Transverse colon (tissue), 4 donors: Measurements from ENCODE around the gene KPNA6. TPM values are rescaled to one million over a fixed set of nuclear protein-coding genes. Genes with fewer than 3 reads are reported as not detected.
A peak's percentile ranks its signal among the peaks of the same experiment; 100 is the strongest.
"Not testable (repeated sequence)": the region's sequence is repeated elsewhere in the genome, so short reads cannot be mapped to it uniquely, and the experiment has no call there.

Experiments used
- DNase-seq: peaks from one replicate; pipeline ENCODE4 v3.0.0-alpha.2; 2019
- H3K27ac ChIP-seq, 4 donors: fragments of 200-600 bp; sonication (generic); 2 replicates each; pipeline ENCODE4 v1.5.1; 2016 to 2018; ENCODE audit warnings: inconsistent platforms in 4 of 4
- H3K27me3 ChIP-seq: fragments of 200-600 bp; sonication (generic); 2 replicates; pipeline ENCODE4 v1.5.1; 2017; ENCODE audit warnings: inconsistent platforms
- H3K36me3 ChIP-seq, 4 donors: fragments of 200-600 bp; sonication (generic); 2 replicates each; pipeline ENCODE4 v1.5.1; 2017 to 2019; ENCODE audit warnings: inconsistent platforms in 4 of 4
- H3K4me1 ChIP-seq, 4 donors: fragments of 200-600 bp; sonication (generic); 2 replicates each; pipeline ENCODE4 v1.5.1; 2017 to 2020; ENCODE audit warnings: inconsistent platforms in 4 of 4
- H3K4me3 ChIP-seq, 4 donors: fragments of 200-600 bp; sonication (generic); 1 replicate in 1 of 4; 2 replicates in 3 of 4; pipeline versions ENCODE4 v1.5.1 to v1.6.1; 2017 to 2019; ENCODE audit warnings: inconsistent platforms in 4 of 4
- H3K9me3 ChIP-seq, 2 donors: fragments of 200-600 bp; sonication (generic); 2 replicates each; pipeline ENCODE4 v1.5.1; 2017 to 2019; ENCODE audit warnings: inconsistent platforms in 2 of 2
- CTCF ChIP-seq, 5 experiments: fragments of 200-600 bp in 3 of 5; fragments of 450-650 bp in 2 of 5; sonication (generic) in 3 of 5; IDR thresholded peaks; 1 replicate in 2 of 5; 2 replicates in 3 of 5; pipeline ENCODE4 v1.5.1; 2016 to 2017; ENCODE audit warnings: antibody characterized with exemption in 5 of 5, inconsistent platforms in 3 of 5, mild to moderate bottlenecking in 2 of 5, moderate library complexity in 1 of 5
- EP300 ChIP-seq: sonication (generic); formaldehyde crosslinking; IDR thresholded peaks from one replicate; pipeline ENCODE4 v1.6.1; 2017; ENCODE audit warnings: antibody characterized with exemption, low read depth
- POLR2A ChIP-seq: fragments of 450-650 bp; IDR thresholded peaks from one replicate; pipeline ENCODE4 v1.6.1; 2016; ENCODE audit warnings: antibody characterized with exemption, mild to moderate bottlenecking, moderate library complexity
- POLR2AphosphoS5 ChIP-seq, 3 donors: sonication (generic); formaldehyde crosslinking; IDR thresholded peaks; one replicate each; pipeline ENCODE4 v1.6.1; 2016; ENCODE audit warnings: antibody characterized with exemption in 3 of 3
- WGBS, 2 donors: methylation state at CpG; one replicate each; pipeline ENCODE4 v1.1.5; 2018; ENCODE audit warnings: low coverage in 1 of 2; 5-methylcytosine and 5-hydroxymethylcytosine counted together
- in situ Hi-C, 4 donors: fragments of 200-750 bp; cut with MboI; loops; one replicate each; pipeline versions ENCODE4 v1.15.0 to v1.15.1; 2017; ENCODE audit warnings: low sequenced_read_pairs in 3 of 4, low pct_ligation_motif_present in 1 of 4, low pct_unique_long_range_greater_than_20kb in 1 of 4
- intact Hi-C: fragments of 100-400 bp; cut with DNase I; formaldehyde crosslinking; loops from one replicate; pipeline ENCODE4 v1.15.1; 2023; ENCODE audit warnings: low total_unique reads
- total RNA-seq, 4 donors: library from RNA; depleted of rRNA; stranded (reverse); fragments of >200 nt; gene quantifications; one replicate each; pipeline ENCODE4 v1.1.0, GENCODE V29; 2016

The KPNA6 gene
- total RNA-seq, 4 donors from 2014 or later, result 20.5 to 30.5 (median 25.4) TPM

GRCh38 chr1:32126770-32127169 is 18.9 kb downstream of the KPNA6 start:
- Histone ChIP-seq H3K9me3 (no peaks in the 10 kb centered on the region), H3K27me3 (no peaks in the 10 kb centered on the region), H3K27ac (no peak overlapping the region), H3K4me1 (peaks cover 0 to 26% (median 4%) of the 10 kb centered on the region in 4 donors), H3K36me3 (peaks cover 0 to 8% (median 0%) of the 10 kb centered on the region in 4 donors), H3K4me3 (no peak overlapping the region)
- in situ Hi-C loops, result no loop called here
- no peak for DNase-seq
- TF ChIP-seq CTCF (IDR thresholded peaks at IDR 0.05) (no peak), POLR2AphosphoS5 (IDR thresholded peaks at IDR 0.05) (no peak), POLR2A (no peak), EP300 (no peak)
- intact Hi-C loops, result no loop called here
- 84 to 93% methylated on average over 3 of the region's 3 CpGs for WGBS, 2 donors

DNA sequence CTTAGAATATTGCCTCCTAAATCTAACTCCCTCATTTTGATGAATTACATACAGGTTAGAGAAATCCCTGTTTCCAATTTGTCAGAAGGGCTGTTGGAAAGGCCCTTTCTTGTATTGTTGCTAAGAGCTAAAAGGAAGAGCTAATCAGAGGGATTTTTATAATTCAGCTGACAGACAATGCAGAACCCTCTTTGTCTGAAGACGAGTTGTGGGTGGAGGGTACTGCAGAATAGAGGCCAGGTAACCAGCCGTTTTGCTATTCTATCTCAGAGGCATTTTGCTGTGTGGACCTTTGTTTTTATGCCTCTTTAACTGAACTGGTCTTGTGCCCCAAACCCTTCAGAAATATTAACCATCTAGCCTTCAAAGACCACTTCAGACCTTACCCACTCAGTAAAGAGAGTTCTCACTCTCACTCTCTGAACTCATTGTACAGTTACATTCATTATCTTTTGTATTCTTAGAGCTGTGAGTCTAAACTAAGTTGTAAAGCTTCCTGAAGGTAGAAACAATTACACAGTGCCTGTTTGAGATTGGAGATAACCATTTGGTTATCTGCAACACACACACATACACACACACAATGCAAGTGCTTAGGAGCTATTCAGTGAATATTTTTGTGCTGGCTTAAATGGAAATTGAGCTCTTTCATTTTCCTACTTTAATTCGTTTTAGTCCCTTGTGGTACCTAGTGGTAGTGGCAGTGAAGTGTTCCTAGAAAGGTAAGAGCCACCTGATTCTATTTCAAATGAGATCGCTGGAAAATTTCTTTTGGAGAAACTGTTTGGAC is 19.7 kb downstream of the KPNA6 start:
- in situ Hi-C loops, result no loop called here
- H3K27ac ChIP-seq, result no peak overlapping the region
- no peaks in the 10 kb centered on the region for H3K9me3 ChIP-seq
- peaks cover 0 to 17% (median under 1%) of the 10 kb centered on the region in 4 donors for H3K4me1 ChIP-seq
- no peak for DNase-seq
- TF ChIP-seq POLR2A (no peak), CTCF (IDR thresholded peaks at IDR 0.05) (no peak)
- peaks cover 0 to 8% (median 0%) of the 10 kb centered on the region in 4 donors for H3K36me3 ChIP-seq
- no peaks in the 10 kb centered on the region for H3K27me3 ChIP-seq
- intact Hi-C loops, result no loop called here
- 71 to 83% methylated on average over 3 to 4 of the region's 4 CpGs for WGBS, 2 donors
- H3K4me3 ChIP-seq, result no peak overlapping the region

GRCh38 chr1:32128479-32128878 is 20.6 kb downstream of the KPNA6 start:
- no peak overlapping the region for H3K4me3 ChIP-seq
- intact Hi-C loops (no loop called here), in situ Hi-C loops (no loop called here)
- no peak overlapping the region for H3K27ac ChIP-seq
- no peak for DNase-seq
- TF ChIP-seq CTCF (IDR thresholded peaks at IDR 0.05), result no peak
- TF ChIP-seq POLR2A, result no peak
- no peak for TF ChIP-seq POLR2AphosphoS5 (IDR thresholded peaks at IDR 0.05)
- TF ChIP-seq EP300, result no peak
- H3K9me3 ChIP-seq, result no peaks in the 10 kb centered on the region
- H3K36me3 ChIP-seq, result peaks cover 0 to 8% (median 0%) of the 10 kb centered on the region in 4 donors
- H3K27me3 ChIP-seq, result no peaks in the 10 kb centered on the region
- 66 to 67% methylated on average over 1 of the region's 1 CpG for WGBS, 2 donors
- H3K4me1 ChIP-seq, result peaks cover 0 to 11% (median 0%) of the 10 kb centered on the region in 4 donors

GRCh38 chr1:32128964-32129363 is 21.1 kb downstream of the KPNA6 start:
- no peak for TF ChIP-seq CTCF (IDR thresholded peaks at IDR 0.05)
- TF ChIP-seq EP300, result no peak
- TF ChIP-seq POLR2A, result no peak
- TF ChIP-seq POLR2AphosphoS5 (IDR thresholded peaks at IDR 0.05), result no peak
- Histone ChIP-seq H3K27me3 (no peaks in the 10 kb centered on the region), H3K27ac (no peak overlapping the region), H3K36me3 (peaks cover 0 to 8% (median 0%) of the 10 kb centered on the region in 4 donors), H3K4me1 (peaks cover 0 to 16% (median 0%) of the 10 kb centered on the region in 4 donors), H3K9me3 (no peaks in the 10 kb centered on the region), H3K4me3 (no peak overlapping the region)
- WGBS, 2 donors, result 92% methylated on average over 1 of the region's 1 CpG; no CpG with 5 or more reads in 1 of the 2 donors
- no peak for DNase-seq
- in situ Hi-C loops, result no loop called here
- intact Hi-C loops, result no loop called here

DNA sequence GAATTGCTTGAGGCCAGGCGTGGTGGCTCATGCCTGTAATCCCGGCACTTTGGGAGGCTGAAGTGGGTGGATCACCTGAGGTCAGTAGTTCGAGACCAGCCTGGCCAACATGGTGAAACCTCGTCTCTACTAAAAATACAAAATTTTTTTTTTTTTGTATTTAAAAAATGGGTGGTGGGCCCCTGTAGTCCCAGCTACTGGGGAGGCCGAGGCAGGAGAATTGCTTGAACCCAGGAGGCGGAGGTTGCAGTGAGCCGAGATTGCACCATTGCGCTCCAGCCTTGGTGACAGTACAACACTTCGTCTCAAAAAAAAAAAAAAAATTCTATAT is 26.1 kb downstream of the KPNA6 start:
- intact Hi-C loops, H3K4me3 ChIP-seq, H3K9me3 ChIP-seq, in situ Hi-C loops, H3K36me3 ChIP-seq, H3K27me3 ChIP-seq, DNase-seq: not testable (repeated sequence)
- WGBS, 2 donors, result 92 to 97% methylated on average over 9 of the region's 9 CpGs
- Histone ChIP-seq H3K27ac (peak overlapping the region in 1 of 4 donors; percentile 2), H3K4me1 (peaks cover 0 to 14% (median 2%) of the 10 kb centered on the region in 4 donors)
